GM12801 (cell line): ENCODE data around the gene UBAC2.

Source experiments
- CTCF ChIP-seq: IDR thresholded peaks from one replicate; pipeline ENCODE4 v1.5.1; 2011; ENCODE audit warnings: control low read depth; ENCODE audit not compliant: insufficient read length; ENCODE audit errors: extremely low read depth

The UBAC2 gene

DNA sequence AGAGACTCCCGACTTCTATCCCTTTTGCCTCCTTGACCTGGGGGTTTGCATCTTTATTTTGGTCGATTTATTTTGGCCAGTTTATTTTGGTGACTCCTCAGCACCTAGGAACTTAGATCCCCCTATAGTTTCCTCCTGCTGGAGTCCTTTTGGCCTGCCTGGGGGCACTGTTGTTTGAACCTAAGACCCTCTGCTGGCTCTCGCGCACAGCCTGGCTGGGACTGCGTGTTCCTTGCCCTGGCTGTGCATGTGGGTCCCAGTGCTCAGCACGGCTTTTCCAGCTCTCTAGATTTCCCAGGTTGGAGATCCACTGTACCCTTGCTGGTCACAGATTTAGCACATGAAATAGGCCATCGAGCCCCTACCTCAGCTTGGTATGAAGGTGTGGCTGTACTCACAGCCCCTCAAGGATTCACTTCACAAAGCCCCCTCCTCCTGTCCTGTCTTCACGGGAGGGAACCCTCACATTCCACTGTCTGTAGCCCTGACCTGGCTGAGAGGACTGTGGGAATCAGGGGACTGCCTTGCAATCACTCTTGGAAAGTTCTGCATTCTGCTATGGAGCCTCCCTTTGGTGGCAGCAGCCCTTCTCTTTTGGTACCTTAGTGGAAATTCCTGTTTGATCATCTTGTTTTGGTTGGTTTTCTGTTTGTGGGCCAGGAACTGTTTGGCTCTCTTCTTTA, 8.3 kb downstream of the UBAC2 start:
- TF ChIP-seq CTCF = no peak

DNA sequence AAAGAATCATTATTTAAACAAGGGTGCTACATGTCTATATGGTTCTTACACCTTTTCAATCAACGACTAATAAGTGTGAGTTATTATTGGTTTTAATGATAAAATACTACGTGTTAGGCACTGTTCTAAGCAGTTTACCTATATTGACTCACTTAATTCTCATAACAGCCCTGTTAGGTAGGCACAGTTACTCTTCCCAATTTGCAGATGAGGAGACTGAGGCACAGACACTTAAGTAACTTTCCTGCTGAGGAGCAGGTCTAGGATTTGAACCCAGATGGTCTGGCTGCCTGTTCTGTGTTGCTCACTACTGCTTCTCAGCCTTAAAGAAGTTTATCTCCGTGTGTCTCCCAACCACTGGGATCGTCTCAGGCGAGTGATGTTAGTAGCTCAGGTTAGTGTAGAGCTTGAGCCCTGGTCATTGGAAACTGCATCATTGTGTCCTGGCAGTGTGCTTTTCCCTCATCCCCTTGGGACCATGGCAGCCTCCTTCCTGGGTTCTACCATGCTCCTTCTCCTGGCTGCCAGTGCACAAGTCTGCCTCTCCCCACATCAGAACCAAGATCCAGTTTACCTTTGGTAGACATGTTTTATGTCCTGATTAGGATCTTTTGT, 10.9 kb downstream of the UBAC2 start:
- TF ChIP-seq CTCF = no peak

GRCh38 chr13:99214232-99214631, 13.6 kb downstream of the UBAC2 start:
- TF ChIP-seq CTCF = no peak

- TF ChIP-seq CTCF = no peak
Measured at GRCh38 chr13:99214731-99215130, 14.1 kb downstream of the UBAC2 start.

DNA sequence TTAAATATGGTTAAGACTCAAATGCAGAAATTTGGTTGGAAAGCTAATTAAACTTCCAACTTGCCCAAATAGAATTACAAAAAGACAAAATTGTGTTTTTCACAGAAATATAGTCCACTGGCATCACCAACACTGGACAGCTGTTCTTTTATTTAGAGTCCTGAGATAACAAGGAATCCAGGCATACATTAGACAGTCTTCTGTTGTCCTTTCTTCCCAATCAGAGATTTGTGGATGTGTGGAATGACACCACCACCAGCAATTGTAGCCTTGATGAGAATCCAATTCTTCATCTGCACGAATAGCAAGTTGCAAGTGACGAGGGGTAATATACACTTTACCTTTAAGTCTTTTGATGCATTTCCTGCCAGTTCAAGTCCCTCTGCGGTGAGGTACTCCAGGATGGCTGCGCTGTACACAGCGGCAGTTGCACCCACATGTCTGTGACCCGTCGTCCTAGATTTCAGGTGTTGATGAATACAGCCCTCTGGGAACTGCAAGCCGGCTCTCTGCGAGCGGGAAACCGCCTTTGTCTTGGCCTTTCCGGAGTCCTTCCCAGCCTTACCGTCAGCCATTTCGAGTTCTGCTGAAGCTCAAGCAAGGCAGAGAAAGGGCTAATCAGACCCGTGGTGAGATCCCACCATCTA, 14.7 kb downstream of the UBAC2 start:
- no peak for TF ChIP-seq CTCF

GRCh38 chr13:99217461-99218110, 16.9 kb downstream of the UBAC2 start:
- no peak for TF ChIP-seq CTCF

- no peak for TF ChIP-seq CTCF
Measured at GRCh38 chr13:99218126-99218525, 17.5 kb downstream of the UBAC2 start.
